HG02970 (cell line): ENCODE data around the gene RBM23.

Experiments
- ATAC-seq: cut with Tn5 transposase; IDR thresholded peaks from one replicate; pipeline ENCODE4 v1.9.1; 2021; ENCODE audit warnings: mild to moderate bottlenecking, moderate library complexity, moderate number of reproducible peaks; ENCODE audit not compliant: unreplicated experiment, low FRiP score

RBM23 gene

GRCh38 chr14:22845821-22846625 is 72.9 kb downstream of the RBM23 start:
- no peak for ATAC-seq

GRCh38 chr14:22845103-22845394 is 73.9 kb downstream of the RBM23 start:
- ATAC-seq, result no peak

- no peak for ATAC-seq
Observed at GRCh38 chr14:22844221-22845102, 74.5 kb downstream of the RBM23 start.
